GM12874 (cell line): ENCODE results near the gene IL7R.

Experiments used
- TF ChIP-seq, protein P1 (sequence below): IDR thresholded peaks from 2 replicates; pipeline ENCODE4 v1.5.1; 2011; ENCODE audit warnings: low read depth, mild to moderate bottlenecking, control low read depth, low read length, moderate library complexity; ENCODE audit not compliant: insufficient read depth

IL7R gene

DNA sequence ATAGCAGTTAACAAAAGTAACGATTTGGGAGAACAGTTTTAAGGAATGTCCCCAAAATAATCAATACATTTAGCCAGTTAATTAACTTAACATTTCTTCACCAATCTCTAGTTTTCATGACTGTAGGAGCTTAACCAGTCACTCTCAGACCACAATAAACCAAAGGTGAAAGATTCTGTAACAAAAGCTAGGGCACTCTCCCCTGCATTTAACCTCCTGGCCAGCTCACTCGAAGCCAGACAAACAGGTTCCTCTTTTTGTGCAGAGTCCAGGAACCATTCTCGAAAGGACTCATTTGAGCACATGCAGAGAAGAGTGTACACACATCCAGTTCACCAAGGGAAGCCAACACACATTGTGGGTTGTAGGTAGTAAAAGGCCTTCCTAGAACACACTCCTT, 6.5 kb downstream of the IL7R start:
- TF ChIP-seq, protein P1, sequence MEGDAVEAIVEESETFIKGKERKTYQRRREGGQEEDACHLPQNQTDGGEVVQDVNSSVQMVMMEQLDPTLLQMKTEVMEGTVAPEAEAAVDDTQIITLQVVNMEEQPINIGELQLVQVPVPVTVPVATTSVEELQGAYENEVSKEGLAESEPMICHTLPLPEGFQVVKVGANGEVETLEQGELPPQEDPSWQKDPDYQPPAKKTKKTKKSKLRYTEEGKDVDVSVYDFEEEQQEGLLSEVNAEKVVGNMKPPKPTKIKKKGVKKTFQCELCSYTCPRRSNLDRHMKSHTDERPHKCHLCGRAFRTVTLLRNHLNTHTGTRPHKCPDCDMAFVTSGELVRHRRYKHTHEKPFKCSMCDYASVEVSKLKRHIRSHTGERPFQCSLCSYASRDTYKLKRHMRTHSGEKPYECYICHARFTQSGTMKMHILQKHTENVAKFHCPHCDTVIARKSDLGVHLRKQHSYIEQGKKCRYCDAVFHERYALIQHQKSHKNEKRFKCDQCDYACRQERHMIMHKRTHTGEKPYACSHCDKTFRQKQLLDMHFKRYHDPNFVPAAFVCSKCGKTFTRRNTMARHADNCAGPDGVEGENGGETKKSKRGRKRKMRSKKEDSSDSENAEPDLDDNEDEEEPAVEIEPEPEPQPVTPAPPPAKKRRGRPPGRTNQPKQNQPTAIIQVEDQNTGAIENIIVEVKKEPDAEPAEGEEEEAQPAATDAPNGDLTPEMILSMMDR = no peak

DNA sequence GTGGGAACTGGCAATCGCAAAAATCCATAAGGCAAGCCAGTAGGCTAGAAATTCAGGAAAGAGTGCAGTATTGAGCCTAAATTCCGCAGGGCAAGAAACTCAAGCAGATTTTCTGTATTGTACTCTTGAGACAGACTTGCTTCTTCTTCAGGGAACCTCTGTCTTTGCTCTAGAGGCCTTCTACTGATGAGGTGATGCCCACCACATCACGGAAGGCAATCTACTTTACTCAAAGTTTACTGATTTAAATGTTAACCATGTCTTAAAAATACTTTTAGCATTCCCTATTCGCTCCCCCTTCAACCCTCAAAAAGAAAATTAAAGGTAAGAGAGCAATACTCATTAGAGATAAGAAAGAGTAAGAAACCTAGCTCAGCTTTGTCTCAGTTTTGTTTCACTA, 11.3 kb downstream of the IL7R start:
- TF ChIP-seq, protein P1 = no peak

DNA sequence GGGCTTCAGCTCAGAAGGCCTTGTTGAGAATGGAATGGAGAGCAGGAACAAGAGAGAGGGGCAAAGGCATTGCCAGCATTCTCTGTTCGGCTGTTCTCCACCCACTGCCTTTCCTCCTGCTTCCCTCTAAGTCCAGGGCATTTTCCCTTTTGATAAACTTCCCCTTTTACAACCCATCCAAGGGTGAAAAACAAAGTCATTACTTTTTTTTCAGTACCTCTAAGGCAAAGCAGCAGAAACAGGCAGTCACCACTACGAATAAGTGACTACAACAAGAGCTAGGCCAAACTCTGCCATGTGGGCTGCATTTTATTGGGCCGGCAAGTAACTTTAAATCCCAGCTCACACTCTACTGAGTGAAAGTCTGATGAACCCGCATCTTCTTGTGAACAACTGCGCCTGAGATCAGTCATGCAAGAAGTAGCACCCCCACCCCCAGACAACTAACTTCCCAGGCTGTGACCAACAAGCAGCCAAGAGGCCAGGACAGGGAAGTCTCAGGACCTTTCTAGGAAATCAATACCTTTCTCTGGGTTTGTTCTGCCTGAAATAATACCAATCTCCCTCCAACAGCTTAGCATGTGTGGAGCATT, 13.1 kb downstream of the IL7R start:
- TF ChIP-seq, protein P1 = no peak

DNA sequence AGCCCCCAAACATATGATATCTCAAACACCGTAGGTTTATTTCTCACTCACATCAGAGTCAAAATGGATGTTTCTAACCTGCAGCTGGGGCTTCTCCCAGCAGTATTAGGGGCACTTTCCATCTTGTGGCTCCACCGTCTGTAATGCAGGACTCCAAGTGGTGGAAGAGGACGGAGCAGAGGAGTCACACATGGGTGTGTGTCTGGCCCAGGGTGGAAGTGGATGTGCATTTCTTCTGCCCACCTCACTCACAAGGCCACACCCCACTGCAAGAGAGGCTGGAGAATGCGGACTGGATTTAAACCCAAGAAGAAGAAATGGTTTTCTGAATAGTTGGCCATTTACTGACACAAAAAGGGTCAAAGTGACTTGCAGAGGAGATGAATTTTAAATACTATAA, 13.9 kb downstream of the IL7R start:
- TF ChIP-seq, protein P1 = no peak

DNA sequence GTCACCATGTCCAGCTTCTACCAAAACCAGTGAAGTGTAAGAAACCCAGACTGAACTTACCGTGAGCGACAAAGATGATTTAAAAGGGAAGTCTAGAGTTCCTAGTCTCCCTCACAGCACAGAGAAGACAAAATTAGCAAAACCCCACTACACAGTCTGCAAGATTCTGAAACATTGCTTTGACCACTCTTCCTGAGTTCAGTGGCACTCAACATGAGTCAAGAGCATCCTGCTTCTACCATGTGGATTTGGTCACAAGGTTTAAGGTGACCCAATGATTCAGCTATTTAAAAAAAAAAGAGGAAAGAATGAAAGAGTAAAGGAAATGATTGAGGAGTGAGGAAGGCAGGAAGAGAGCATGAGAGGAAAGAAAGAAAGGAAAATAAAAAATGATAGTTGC, 19.8 kb downstream of the IL7R start:
- TF ChIP-seq, protein P1 = no peak

DNA sequence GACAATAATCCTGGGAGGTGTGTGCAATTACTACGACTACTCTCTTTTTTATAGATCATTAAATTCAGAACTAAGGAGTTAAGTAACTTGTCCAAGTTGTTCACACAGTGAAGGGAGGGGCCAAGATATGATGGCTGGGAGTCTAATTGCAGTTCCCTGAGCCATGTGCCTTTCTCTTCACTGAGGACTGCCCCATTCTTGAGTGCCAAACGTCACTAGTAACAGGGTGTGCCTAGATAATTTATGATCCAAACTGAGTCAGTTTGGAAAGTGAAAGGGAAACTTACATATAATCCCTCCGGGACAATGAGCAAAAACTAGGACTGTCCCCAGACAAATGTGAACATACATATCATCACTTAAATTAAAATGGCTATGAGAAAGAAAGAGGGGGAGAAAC, 20.2 kb downstream of the IL7R start:
- TF ChIP-seq, protein P1 = no peak

DNA sequence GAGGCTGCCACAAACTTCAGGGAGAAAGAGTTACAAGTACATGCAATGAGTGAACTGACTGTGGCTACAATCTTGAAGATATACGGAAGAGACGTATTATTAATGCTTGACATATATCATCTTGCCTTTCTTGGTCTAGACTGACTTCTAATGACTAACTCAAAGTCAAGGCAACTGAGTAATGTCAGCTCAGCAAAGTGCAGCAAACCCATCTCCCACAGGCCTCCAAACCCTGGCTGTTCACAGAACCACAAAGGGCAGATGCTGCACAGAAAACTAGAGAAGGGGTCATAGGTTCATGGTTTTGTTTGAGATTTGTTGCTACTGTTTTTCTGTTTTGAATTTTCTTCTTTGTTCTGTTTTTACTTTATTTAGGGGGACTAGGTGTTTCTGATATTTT, 21.0 kb downstream of the IL7R start:
- TF ChIP-seq, protein P1 = no peak
